Measurements from ENCODE around the gene UCHL3.

- TF ChIP-seq CTCF (IDR thresholded peaks at IDR 0.05) (no peak), POLR2A (IDR thresholded peaks at IDR 0.05) (no peak)
Measured at GRCh38 chr13:75621147-75621546, 71.6 kb downstream of the UCHL3 start.

All from prostate gland (tissue), 2 donors.